Endothelial cell (in vitro differentiated cells): ENCODE data around the gene E2F1. TPM values are rescaled to one million over a fixed set of nuclear protein-coding genes. Genes with fewer than 3 reads are reported as not detected.
"Not testable (repeated sequence)": the region's sequence is repeated elsewhere in the genome, so short reads cannot be mapped to it uniquely, and the experiment has no call there.

ENCODE experiments used
- DNase-seq: peaks from one replicate; pipeline ENCODE4 v3.0.0; 2021; ENCODE audit warnings: low spot score
- H3K27ac Mint-ChIP-seq: one replicate; pipeline ENCODE4 v1.8.0; 2021; ENCODE audit warnings: mixed read lengths, inconsistent platforms; ENCODE audit not compliant: unreplicated experiment
- H3K27me3 Mint-ChIP-seq: one replicate; pipeline ENCODE4 v1.8.0; 2021; ENCODE audit warnings: mild to moderate bottlenecking, moderate library complexity, mixed read lengths, inconsistent platforms; ENCODE audit not compliant: unreplicated experiment
- H3K36me3 Mint-ChIP-seq: one replicate; pipeline ENCODE4 v1.8.0; 2021; ENCODE audit warnings: mild to moderate bottlenecking, low read depth, mixed read lengths, inconsistent platforms; ENCODE audit not compliant: unreplicated experiment
- H3K4me1 Mint-ChIP-seq: one replicate; pipeline ENCODE4 v1.8.0; 2021; ENCODE audit warnings: mild to moderate bottlenecking, mixed read lengths, inconsistent platforms; ENCODE audit not compliant: unreplicated experiment
- H3K4me3 Mint-ChIP-seq: one replicate; pipeline ENCODE4 v1.8.0; 2021; ENCODE audit warnings: mild to moderate bottlenecking, mixed read lengths, inconsistent platforms; ENCODE audit not compliant: unreplicated experiment
- H3K9me3 Mint-ChIP-seq: one replicate; pipeline ENCODE4 v1.8.0; 2021; ENCODE audit warnings: mixed read lengths, inconsistent platforms; ENCODE audit not compliant: unreplicated experiment
- CTCF ChIP-seq: fragments of 200-600 bp; sonication (generic); IDR thresholded peaks from one replicate; pipeline ENCODE4 v1.5.0; 2021; ENCODE audit warnings: antibody characterized with exemption; ENCODE audit not compliant: unreplicated experiment
- total RNA-seq: library from RNA; stranded (reverse); fragmentation: NEBNext Ultra II Directional; extraction: Animal tissue kit (Norgen Biotek cat#: 25700); gene quantifications from one replicate; pipeline ENCODE4 v1.2.1, GENCODE V29; 2021; ENCODE audit not compliant: unreplicated experiment

Gene E2F1
- total RNA-seq, 1 donor from 2014 or later: 6.7 TPM

DNA sequence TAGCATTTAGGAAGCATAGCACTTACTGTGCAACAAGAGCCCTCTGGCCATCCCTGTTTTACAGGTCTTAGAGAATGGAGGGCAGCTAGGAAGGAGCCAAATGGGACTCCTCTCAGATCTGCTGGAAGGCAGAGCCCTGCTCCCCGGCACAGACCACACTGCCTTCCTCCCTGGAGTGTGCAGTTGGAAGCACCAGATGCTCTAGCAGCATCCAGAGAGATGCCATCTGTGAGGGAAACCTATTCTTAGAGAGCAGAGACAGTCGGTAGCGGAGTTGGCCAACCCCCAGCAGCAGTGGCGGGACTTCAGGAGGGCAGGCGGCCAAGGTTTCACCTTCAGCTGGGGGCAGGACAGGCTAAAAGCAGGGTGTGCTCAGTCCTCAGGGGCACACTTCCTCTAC lies 16.7 kb upstream of the E2F1 start:
- Mint-ChIP-seq H3K4me1 (no peaks in the 10 kb centered on the region), H3K4me3 (no peak overlapping the region), H3K27ac (no peak overlapping the region), H3K27me3 (peaks cover 4% of the 10 kb centered on the region), H3K9me3 (no peaks in the 10 kb centered on the region), H3K36me3 (peaks cover 8% of the 10 kb centered on the region)
- TF ChIP-seq CTCF: no peak
- DNase-seq: no peak

DNA sequence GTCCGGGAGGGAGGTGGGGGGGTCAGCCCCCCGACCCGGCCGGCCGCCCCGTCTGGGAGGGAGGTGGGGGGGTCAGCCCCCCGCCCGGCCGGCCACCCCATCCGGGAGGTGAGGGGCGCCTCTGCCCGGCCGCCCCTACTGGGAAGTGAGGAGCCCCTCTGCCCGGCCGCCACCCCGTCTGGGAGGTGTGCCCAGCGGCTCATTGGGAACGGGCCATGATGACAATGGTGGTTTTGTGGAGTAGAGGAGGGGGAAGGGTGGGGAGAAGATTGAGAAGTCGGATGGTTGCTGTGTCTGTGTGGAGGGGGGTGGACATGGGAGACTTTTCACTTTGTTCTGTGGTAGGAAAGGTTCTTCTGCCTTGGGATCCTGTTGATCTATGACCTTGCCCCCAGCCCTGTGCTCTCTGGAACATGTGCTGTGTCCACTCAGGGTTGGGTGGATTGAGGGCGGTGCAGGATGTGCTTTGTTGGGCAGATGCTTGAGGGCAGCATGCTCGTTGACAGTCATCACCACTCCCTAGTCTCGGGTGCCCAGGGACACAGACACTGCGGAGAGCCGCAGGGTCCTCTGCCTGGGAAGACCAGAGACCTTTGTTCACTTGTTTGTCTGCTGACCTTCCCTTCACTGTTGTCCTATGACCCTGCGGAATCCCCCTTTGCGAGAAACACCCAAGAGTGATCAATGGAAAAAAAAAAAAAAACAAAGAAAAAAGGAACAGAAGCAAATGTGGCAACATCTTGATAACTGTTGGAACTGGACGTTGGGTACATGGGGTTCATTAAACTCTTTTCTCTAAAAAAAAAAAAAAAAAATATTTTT lies 15.7 kb upstream of the E2F1 start:
- Mint-ChIP-seq H3K27ac (no peak overlapping the region), H3K4me3 (no peak overlapping the region), H3K36me3 (peaks cover 15% of the 10 kb centered on the region), H3K27me3 (peaks cover 4% of the 10 kb centered on the region), H3K9me3 (no peaks in the 10 kb centered on the region), H3K4me1 (no peaks in the 10 kb centered on the region)
- TF ChIP-seq CTCF: no peak
- DNase-seq: no peak

DNA sequence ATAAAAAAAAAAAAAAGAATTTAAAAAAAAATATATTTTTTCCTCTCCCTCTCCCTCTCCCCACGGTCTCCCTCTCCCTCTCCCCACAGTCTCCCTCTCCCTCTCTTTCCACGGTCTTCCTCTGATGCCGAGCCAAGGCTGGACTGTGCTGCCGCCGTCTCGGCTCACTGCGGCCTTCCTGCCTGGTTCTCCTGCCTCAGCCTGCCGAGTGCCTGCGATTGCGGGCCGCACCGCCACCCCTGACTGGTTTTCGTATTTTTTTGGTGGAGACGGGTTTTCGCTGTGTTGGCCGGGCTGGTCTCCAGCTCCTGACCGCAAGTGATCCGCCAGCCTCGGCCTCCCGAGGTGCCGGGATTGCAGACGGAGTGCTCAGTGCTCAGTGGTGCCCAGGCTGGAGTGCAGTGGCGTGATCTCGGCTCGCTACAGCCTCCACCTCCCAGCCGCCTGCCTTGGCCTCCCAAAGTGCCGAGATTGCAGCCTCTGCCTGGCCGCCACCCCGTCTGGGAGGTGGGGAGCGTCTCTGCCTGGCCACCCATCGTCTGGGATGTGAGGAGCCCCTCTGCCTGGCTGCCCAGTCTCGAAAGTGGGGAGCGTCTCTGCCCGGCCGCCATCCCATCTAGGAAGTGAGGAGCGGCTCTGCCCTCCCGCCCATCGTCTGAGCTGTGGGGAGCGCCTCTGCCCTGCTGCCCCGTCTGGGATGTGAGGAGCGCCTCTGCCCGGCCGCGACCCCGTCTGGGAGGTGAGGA lies 14.7 kb upstream of the E2F1 start:
- not testable (repeated sequence) for H3K4me3 Mint-ChIP-seq, H3K4me1 Mint-ChIP-seq, H3K27me3 Mint-ChIP-seq, H3K9me3 Mint-ChIP-seq, H3K27ac Mint-ChIP-seq, DNase-seq
- peaks cover 16% of the 10 kb centered on the region for H3K36me3 Mint-ChIP-seq

- not testable (repeated sequence) for H3K4me3 Mint-ChIP-seq, DNase-seq, H3K27me3 Mint-ChIP-seq, H3K27ac Mint-ChIP-seq, H3K4me1 Mint-ChIP-seq, H3K9me3 Mint-ChIP-seq
- H3K36me3 Mint-ChIP-seq: peaks cover 16% of the 10 kb centered on the region
These were observed 12.8 kb upstream of the E2F1 start for GRCh38 chr20:33698966-33699365.

GRCh38 chr20:33697129-33697528 lies 10.9 kb upstream of the E2F1 start:
- Mint-ChIP-seq H3K4me3 (no peak overlapping the region), H3K9me3 (no peaks in the 10 kb centered on the region), H3K36me3 (peaks cover 11% of the 10 kb centered on the region), H3K4me1 (peaks cover 7% of the 10 kb centered on the region), H3K27me3 (peaks cover 4% of the 10 kb centered on the region), H3K27ac (peak overlapping the region; percentile 26)
- DNase-seq: no peak
- TF ChIP-seq CTCF: no peak

GRCh38 chr20:33696448-33696847 lies 10.3 kb upstream of the E2F1 start:
- Mint-ChIP-seq H3K36me3 (peaks cover 8% of the 10 kb centered on the region), H3K9me3 (no peaks in the 10 kb centered on the region), H3K4me1 (peaks cover 7% of the 10 kb centered on the region), H3K27me3 (peaks cover 2% of the 10 kb centered on the region), H3K4me3 (no peak overlapping the region), H3K27ac (no peak overlapping the region)
- TF ChIP-seq CTCF: no peak
- DNase-seq: no peak
